GM03348 (cell line): Measurements from ENCODE around the gene CDCP2.
"Not testable (repeated sequence)": the region's sequence is repeated elsewhere in the genome, so short reads cannot be mapped to it uniquely, and the experiment has no call there.

Experiments
- DNase-seq: peaks from one replicate; pipeline ENCODE4 v3.0.0; 2012; ENCODE audit warnings: low spot score

CDCP2 gene

GRCh38 chr1:54115520-54115919, 37.3 kb downstream of the CDCP2 start:
- DNase-seq = no peak

- no peak for DNase-seq
Observed at GRCh38 chr1:54114955-54115354, 37.8 kb downstream of the CDCP2 start.

- DNase-seq = no peak
Observed at GRCh38 chr1:54114001-54114400, 38.8 kb downstream of the CDCP2 start.

GRCh38 chr1:54112705-54113368, 40.0 kb downstream of the CDCP2 start:
- DNase-seq = no peak

- DNase-seq = no peak
Observed at GRCh38 chr1:54112027-54112426, 40.8 kb downstream of the CDCP2 start.

GRCh38 chr1:54111624-54112023, 41.2 kb downstream of the CDCP2 start:
- DNase-seq = no peak

GRCh38 chr1:54110996-54111395, 41.8 kb downstream of the CDCP2 start:
- DNase-seq = no peak

GRCh38 chr1:54109129-54110090, 43.4 kb downstream of the CDCP2 start:
- DNase-seq = no peak

GRCh38 chr1:54108156-54108555, 44.6 kb downstream of the CDCP2 start:
- DNase-seq = no peak

- peak; percentile 45 for DNase-seq
Observed at GRCh38 chr1:54107131-54107530, 45.7 kb downstream of the CDCP2 start.

GRCh38 chr1:54105736-54106269, 47.0 kb downstream of the CDCP2 start:
- no peak for DNase-seq

- DNase-seq = no peak
Observed at GRCh38 chr1:54105080-54105479, 47.7 kb downstream of the CDCP2 start.

- DNase-seq = not testable (repeated sequence)
Observed at GRCh38 chr1:54104613-54105012, 48.2 kb downstream of the CDCP2 start.

GRCh38 chr1:54103414-54103813, 49.4 kb downstream of the CDCP2 start:
- no peak for DNase-seq

- no peak for DNase-seq
Observed at GRCh38 chr1:54100500-54100899, 52.3 kb downstream of the CDCP2 start.

- DNase-seq = no peak
Observed at GRCh38 chr1:54099061-54099610, 53.7 kb downstream of the CDCP2 start.

GRCh38 chr1:54096877-54097240, 55.9 kb downstream of the CDCP2 start:
- DNase-seq = no peak

- DNase-seq = no peak
Observed at GRCh38 chr1:54096227-54096876, 56.4 kb downstream of the CDCP2 start.

- no peak for DNase-seq
Observed at GRCh38 chr1:54095546-54096226, 57.1 kb downstream of the CDCP2 start.

GRCh38 chr1:54094730-54095105, 58.1 kb downstream of the CDCP2 start:
- DNase-seq = not testable (repeated sequence)

- no peak for DNase-seq
Observed at GRCh38 chr1:54094001-54094729, 58.6 kb downstream of the CDCP2 start.
